Trophoblast cell (in vitro differentiated cells and primary cell): ENCODE measurements around the gene LUZP1.

Experiments used
- DNase-seq, 2 donors: peaks; one replicate each; pipeline ENCODE4 v3.0.0-alpha.2; 2016
- H2AFZ ChIP-seq: 2 replicates; pipeline ENCODE4 v1.6.1; 2013; ENCODE audit warnings: low read length, moderate library complexity, mild to moderate bottlenecking; ENCODE audit not compliant: insufficient read depth, poor library complexity
- H2AK5ac ChIP-seq: 2 replicates; pipeline ENCODE4 v1.6.1; 2013; ENCODE audit warnings: mild to moderate bottlenecking, low read length
- H2BK120ac ChIP-seq: 2 replicates; pipeline ENCODE4 v1.6.1; 2013; ENCODE audit warnings: low read length, mild to moderate bottlenecking, moderate library complexity; ENCODE audit not compliant: insufficient read depth, poor library complexity
- H2BK12ac ChIP-seq: 2 replicates; pipeline ENCODE4 v1.6.1; 2013; ENCODE audit warnings: mild to moderate bottlenecking, low read length, moderate library complexity
- H2BK5ac ChIP-seq: 2 replicates; pipeline ENCODE4 v1.6.1; 2013; ENCODE audit warnings: low read length, low read depth, moderate library complexity, mild to moderate bottlenecking; ENCODE audit not compliant: poor library complexity
- H3K14ac ChIP-seq: 2 replicates; pipeline ENCODE4 v1.6.1; 2013; ENCODE audit warnings: mild to moderate bottlenecking, low read length
- H3K18ac ChIP-seq: 2 replicates; pipeline ENCODE4 v1.6.1; 2013; ENCODE audit warnings: mild to moderate bottlenecking, low read length
- H3K23ac ChIP-seq: 2 replicates; pipeline ENCODE4 v1.6.1; 2013; ENCODE audit warnings: low read length
- H3K27ac ChIP-seq: 2 replicates; pipeline ENCODE4 v1.5.1; 2013; ENCODE audit warnings: low read depth, mild to moderate bottlenecking, inconsistent platforms, low read length, moderate library complexity
- H3K27me3 ChIP-seq: 2 replicates; pipeline ENCODE4 v1.6.1; 2013; ENCODE audit warnings: inconsistent platforms, mild to moderate bottlenecking, low read length, moderate library complexity; ENCODE audit not compliant: insufficient read depth
- H3K36me3 ChIP-seq, 2 experiments: 1 replicate in 1 of 2; 2 replicates in 1 of 2; pipeline ENCODE4 v1.6.1; 2013; ENCODE audit warnings: low read length in 2 of 2, mild to moderate bottlenecking in 2 of 2, moderate library complexity in 1 of 2; ENCODE audit not compliant: insufficient read depth in 2 of 2, control insufficient read depth in 1 of 2
- H3K4ac ChIP-seq: 2 replicates; pipeline ENCODE4 v1.6.1; 2013; ENCODE audit warnings: low read depth, mild to moderate bottlenecking, low read length, moderate library complexity
- H3K4me1 ChIP-seq, 2 experiments: 1 replicate in 1 of 2; 2 replicates in 1 of 2; pipeline ENCODE4 v1.6.1; 2013; ENCODE audit warnings: low read length in 2 of 2, mild to moderate bottlenecking in 2 of 2, moderate library complexity in 1 of 2; ENCODE audit not compliant: insufficient read depth in 2 of 2, control insufficient read depth in 1 of 2
- H3K4me2 ChIP-seq: 2 replicates; pipeline ENCODE4 v1.6.1; 2013; ENCODE audit warnings: inconsistent platforms, mild to moderate bottlenecking, low read length, moderate library complexity
- H3K4me3 ChIP-seq: 2 replicates; pipeline ENCODE4 v1.5.1; 2013; ENCODE audit warnings: mild to moderate bottlenecking, low read depth, low read length, inconsistent platforms
- H3K79me1 ChIP-seq: one replicate; pipeline ENCODE4 v1.6.1; 2013; ENCODE audit warnings: low read length
- H3K79me2 ChIP-seq: 2 replicates; pipeline ENCODE4 v1.6.1; 2013; ENCODE audit warnings: low read length, mild to moderate bottlenecking; ENCODE audit not compliant: control insufficient read depth, insufficient read depth, poor library complexity
- H3K9ac ChIP-seq: 2 replicates; pipeline ENCODE4 v1.6.1; 2013; ENCODE audit warnings: mild to moderate bottlenecking, low read length
- H3K9me3 ChIP-seq: 2 replicates; pipeline ENCODE4 v1.6.1; 2013; ENCODE audit warnings: low read depth, mild to moderate bottlenecking, control low read depth, inconsistent platforms, low read length; ENCODE audit not compliant: insufficient read depth
- H4K12ac ChIP-seq: 2 replicates; pipeline ENCODE4 v1.6.1; 2013; ENCODE audit warnings: low read depth, mild to moderate bottlenecking, low read length, moderate library complexity
- H4K8ac ChIP-seq: 2 replicates; pipeline ENCODE4 v1.6.1; 2013; ENCODE audit warnings: low read depth, mild to moderate bottlenecking, low read length, moderate library complexity
- H4K91ac ChIP-seq: one replicate; pipeline ENCODE4 v1.6.1; 2013; ENCODE audit warnings: low read depth, mild to moderate bottlenecking, low read length, moderate library complexity
- WGBS: extraction: QIAGEN DNeasy Blood & Tissue Kit; methylation state at CpG from one replicate; pipeline ENCODE4 v1.1.7; 2013; ENCODE audit warnings: missing lambda C conversion rate; ENCODE audit not compliant: insufficient read length, insufficient coverage; ENCODE audit errors: extremely low coverage; 5-methylcytosine and 5-hydroxymethylcytosine counted together

LUZP1 gene

DNA sequence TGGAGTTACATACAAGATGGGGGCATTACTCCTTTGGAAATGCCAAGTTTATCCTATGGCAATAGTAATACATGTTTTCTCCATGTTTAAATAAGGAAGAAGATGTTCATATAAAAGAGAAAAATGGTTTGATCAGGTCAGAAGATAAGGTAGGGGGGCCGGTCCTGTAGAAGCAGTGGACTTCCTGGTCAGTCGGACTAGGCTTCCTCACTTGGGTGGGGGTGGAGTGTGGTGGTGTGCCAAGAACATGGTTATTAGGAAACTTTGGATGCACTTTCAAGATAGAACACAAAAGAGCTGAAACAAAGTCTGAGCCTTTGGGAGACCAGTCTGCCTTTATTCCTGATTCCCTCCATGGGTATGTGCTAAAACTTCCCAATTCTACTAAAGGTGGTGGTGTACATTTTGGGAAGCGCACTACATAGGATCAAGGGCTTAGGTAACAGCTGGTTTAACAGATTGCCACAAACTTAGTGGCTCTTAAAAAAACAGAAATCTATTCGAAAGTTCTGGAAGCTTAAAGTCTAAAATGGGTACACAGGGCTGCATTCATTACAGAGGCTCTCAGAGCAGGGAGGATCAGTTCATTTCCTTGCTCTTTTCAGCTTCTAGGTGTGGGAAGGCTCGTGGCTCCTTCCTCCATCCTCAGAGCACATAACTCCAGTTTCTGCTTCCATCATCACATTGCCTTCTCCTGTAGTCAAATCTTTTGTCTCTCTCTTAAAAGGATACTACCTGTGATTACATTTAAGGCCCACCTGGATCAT, 84.8 kb downstream of the LUZP1 start:
- H3K4me1 ChIP-seq, result no peaks in the 10 kb centered on the region
- H3K18ac ChIP-seq, result no peak overlapping the region
- no peak overlapping the region for H2AFZ ChIP-seq
- H3K4me3 ChIP-seq, result no peak overlapping the region
- H3K79me2 ChIP-seq, result no peaks in the 10 kb centered on the region
- no peak overlapping the region for H4K12ac ChIP-seq
- no peak overlapping the region for H2BK12ac ChIP-seq
- peaks cover 51 to 81% of the 10 kb centered on the region in 2 experiments for H3K36me3 ChIP-seq
- no peak overlapping the region for H3K27ac ChIP-seq
- WGBS, result no CpG with 5 or more reads among the region's 5 CpGs
- no peak overlapping the region for H4K8ac ChIP-seq
- H4K91ac ChIP-seq, result no peak overlapping the region
- H3K9ac ChIP-seq, result no peak overlapping the region
- no peak overlapping the region for H3K4me2 ChIP-seq
- no peaks in the 10 kb centered on the region for H3K27me3 ChIP-seq
- H3K4ac ChIP-seq, result no peak overlapping the region
- no peak overlapping the region for H3K14ac ChIP-seq
- no peaks in the 10 kb centered on the region for H3K9me3 ChIP-seq
- H2BK5ac ChIP-seq, result no peak overlapping the region
- H3K79me1 ChIP-seq, result no peaks in the 10 kb centered on the region
- no peak for DNase-seq
- no peak overlapping the region for H2BK120ac ChIP-seq
- no peak overlapping the region for H2AK5ac ChIP-seq
- H3K23ac ChIP-seq, result no peak overlapping the region

DNA sequence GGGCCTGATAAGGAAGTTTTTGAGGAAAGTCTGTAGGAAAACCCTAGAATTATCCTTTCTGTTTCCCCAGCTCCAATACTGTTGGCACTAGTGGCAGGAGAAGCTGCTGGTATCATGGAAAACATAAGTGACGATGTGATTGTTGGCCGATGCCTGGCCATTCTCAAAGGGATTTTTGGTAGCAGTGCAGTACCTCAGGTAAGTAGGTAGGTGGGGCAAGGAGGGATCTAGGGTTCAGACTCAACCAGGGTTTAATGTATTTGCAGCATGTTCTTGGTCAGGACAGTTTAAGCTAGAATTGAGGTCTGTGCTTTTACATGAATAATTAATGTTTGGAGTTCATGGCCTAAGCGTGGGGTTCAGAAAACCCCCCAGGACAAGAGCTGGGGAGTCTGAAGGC, 87.3 kb downstream of the LUZP1 start:
- H3K4me1 ChIP-seq, result no peaks in the 10 kb centered on the region
- no peaks in the 10 kb centered on the region for H3K79me1 ChIP-seq
- no peak overlapping the region for H2BK120ac ChIP-seq
- no peaks in the 10 kb centered on the region for H3K9me3 ChIP-seq
- no peak overlapping the region for H3K23ac ChIP-seq
- peak in 1 of 2 donors; percentile 38 for DNase-seq
- no peak overlapping the region for H4K91ac ChIP-seq
- no peak overlapping the region for H3K4me3 ChIP-seq
- H3K4me2 ChIP-seq, result no peak overlapping the region
- H3K27ac ChIP-seq, result no peak overlapping the region
- H3K79me2 ChIP-seq, result no peaks in the 10 kb centered on the region
- peaks cover 41 to 75% of the 10 kb centered on the region in 2 experiments for H3K36me3 ChIP-seq
- WGBS, result no CpG with 5 or more reads among the region's 3 CpGs
- no peak overlapping the region for H3K4ac ChIP-seq
- no peak overlapping the region for H4K8ac ChIP-seq
- H3K9ac ChIP-seq, result no peak overlapping the region
- H4K12ac ChIP-seq, result no peak overlapping the region
- H2AK5ac ChIP-seq, result no peak overlapping the region
- H2BK12ac ChIP-seq, result no peak overlapping the region
- no peaks in the 10 kb centered on the region for H3K27me3 ChIP-seq
- no peak overlapping the region for H2AFZ ChIP-seq
- H3K18ac ChIP-seq, result no peak overlapping the region
- no peak overlapping the region for H3K14ac ChIP-seq
- H2BK5ac ChIP-seq, result no peak overlapping the region

DNA sequence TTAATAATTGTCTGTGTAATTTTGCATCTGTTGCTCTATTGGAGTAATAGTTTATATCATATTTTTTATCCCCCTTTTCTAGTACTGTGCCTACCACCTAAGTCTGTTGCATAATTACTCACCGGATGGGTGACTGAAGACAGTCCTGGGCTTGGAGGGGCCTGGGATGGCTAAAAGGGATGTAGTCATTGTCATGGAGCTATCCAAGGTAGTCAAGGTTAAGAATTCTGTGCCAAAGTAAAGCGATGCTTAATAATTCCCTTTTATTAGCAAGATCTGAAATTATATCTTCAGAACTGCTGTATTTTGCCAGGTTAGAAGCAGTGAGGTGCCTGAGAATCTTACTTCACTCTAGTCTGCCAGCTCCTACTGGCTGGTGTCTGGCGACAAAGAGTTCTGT, 87.8 kb downstream of the LUZP1 start:
- DNase-seq, result no peak
- no peak overlapping the region for H4K12ac ChIP-seq
- H3K36me3 ChIP-seq, result peaks cover 37 to 71% of the 10 kb centered on the region in 2 experiments
- H3K14ac ChIP-seq, result no peak overlapping the region
- no peak overlapping the region for H2BK12ac ChIP-seq
- no peak overlapping the region for H2BK120ac ChIP-seq
- H3K23ac ChIP-seq, result no peak overlapping the region
- H3K9me3 ChIP-seq, result no peaks in the 10 kb centered on the region
- WGBS, result no CpG with 5 or more reads among the region's 3 CpGs
- H3K27me3 ChIP-seq, result no peaks in the 10 kb centered on the region
- H4K91ac ChIP-seq, result no peak overlapping the region
- H3K4me3 ChIP-seq, result no peak overlapping the region
- H3K27ac ChIP-seq, result no peak overlapping the region
- no peak overlapping the region for H3K18ac ChIP-seq
- H3K4ac ChIP-seq, result no peak overlapping the region
- no peaks in the 10 kb centered on the region for H3K79me2 ChIP-seq
- no peak overlapping the region for H2AK5ac ChIP-seq
- no peak overlapping the region for H4K8ac ChIP-seq
- no peak overlapping the region for H2AFZ ChIP-seq
- H3K79me1 ChIP-seq, result no peaks in the 10 kb centered on the region
- no peak overlapping the region for H3K4me2 ChIP-seq
- H2BK5ac ChIP-seq, result no peak overlapping the region
- H3K9ac ChIP-seq, result no peak overlapping the region
- no peaks in the 10 kb centered on the region for H3K4me1 ChIP-seq

DNA sequence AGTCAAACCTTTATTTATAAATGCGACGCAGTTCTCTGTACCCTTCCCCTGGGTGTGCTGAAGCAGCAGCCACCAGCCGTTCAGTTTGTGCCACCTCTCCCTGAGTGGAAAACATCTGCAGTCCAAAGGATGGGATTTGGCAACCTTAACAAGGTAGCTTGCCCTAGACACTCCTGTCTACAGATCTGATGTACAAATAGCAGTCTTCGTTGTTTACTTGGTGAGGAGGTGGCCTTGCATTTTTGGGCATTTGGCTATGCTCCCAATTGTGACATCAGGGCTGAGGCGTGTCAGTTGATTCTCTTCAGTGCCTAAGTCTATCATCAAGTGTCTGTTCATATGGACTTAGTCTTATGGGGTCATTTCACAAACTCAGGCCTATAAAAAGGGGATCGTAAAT, 89.6 kb downstream of the LUZP1 start:
- Histone ChIP-seq H2BK5ac (no peak overlapping the region), H3K36me3 (peaks cover 31 to 57% of the 10 kb centered on the region in 2 experiments), H3K27ac (no peak overlapping the region), H3K27me3 (no peaks in the 10 kb centered on the region), H4K91ac (no peak overlapping the region), H4K12ac (no peak overlapping the region), H3K9me3 (no peaks in the 10 kb centered on the region), H2BK12ac (no peak overlapping the region), H3K14ac (no peak overlapping the region), H3K4me3 (no peak overlapping the region), H2AK5ac (no peak overlapping the region), H3K4me1 (no peaks in the 10 kb centered on the region), H3K18ac (no peak overlapping the region), H3K4me2 (no peak overlapping the region), H3K4ac (no peak overlapping the region), H4K8ac (no peak overlapping the region), H2BK120ac (no peak overlapping the region), H3K79me1 (no peaks in the 10 kb centered on the region), H3K23ac (no peak overlapping the region), H3K9ac (no peak overlapping the region), H3K79me2 (no peaks in the 10 kb centered on the region), H2AFZ (no peak overlapping the region)
- DNase-seq, result no peak
- no CpG with 5 or more reads among the region's 6 CpGs for WGBS
